GDM1 (cell line): ENCODE results near the gene RMC1.
"Not testable (repeated sequence)": the region's sequence is repeated elsewhere in the genome, so short reads cannot be mapped to it uniquely, and the experiment has no call there.

Experiments used
- DNase-seq: peaks from one replicate; lab custom pipeline; 2025; lab: John Stamatoyannopoulos, UW

Gene RMC1

GRCh38 chr18:23563377-23564043 is 60.2 kb downstream of the RMC1 start:
- no peak for DNase-seq

GRCh38 chr18:23565916-23566547 is 62.7 kb downstream of the RMC1 start:
- DNase-seq: no peak

DNA sequence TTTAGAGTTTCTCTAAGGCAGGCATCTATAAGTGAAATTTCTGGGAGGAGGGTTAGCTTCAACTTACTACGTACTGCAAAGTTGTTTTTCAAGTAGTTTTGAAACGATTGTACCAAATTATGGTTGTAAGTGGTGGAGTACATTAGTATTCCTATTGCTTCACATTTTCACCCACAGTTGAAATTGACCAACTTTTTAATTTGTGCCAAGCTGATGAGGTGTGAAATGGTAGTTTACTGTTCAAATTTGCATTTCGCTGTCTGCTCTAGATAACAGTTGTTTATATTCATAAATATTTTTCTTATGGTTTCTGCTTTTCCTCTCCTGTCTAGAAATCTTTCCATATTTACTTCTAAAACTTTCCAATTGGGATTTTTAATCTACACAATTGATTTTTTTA is 64.4 kb downstream of the RMC1 start:
- DNase-seq: no peak

DNA sequence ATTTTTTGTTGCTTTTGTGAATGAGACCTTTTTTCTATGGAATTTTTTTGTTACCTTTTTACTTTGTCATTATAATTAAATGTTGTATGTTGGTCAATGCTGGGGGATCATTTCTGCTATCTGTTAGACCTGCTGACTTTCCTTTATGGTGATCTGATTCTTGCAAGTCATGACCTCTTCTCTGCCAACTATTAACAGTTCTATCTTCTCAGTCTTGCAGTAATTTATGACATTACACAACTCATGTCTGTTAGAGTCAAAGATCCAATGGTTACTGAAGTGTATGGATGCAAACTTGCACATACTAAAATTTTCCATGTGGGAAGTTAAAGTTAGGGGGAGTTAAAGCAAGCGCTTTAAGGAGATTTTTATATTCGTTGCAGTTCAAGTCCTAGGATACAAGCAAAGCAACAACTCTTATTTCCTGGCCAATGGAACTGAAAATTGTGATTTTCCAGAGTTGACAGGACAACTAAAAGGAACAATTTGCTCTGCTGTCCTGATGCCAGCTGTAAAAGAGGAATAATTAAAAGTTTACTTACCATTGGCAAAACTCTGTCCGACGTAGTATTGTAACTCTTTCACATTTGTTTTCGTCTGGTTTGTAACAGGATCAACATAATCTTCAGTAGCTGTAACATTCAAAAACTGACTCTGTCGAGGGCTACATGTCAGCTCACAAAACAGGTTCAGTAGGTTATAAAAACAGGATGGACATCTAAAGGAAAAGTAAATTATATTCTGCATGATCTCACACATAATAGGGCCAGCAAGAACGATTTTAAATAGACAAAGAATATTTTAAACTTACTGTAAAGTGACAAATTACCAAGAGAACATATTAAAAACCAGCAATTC is 65.2 kb downstream of the RMC1 start:
- DNase-seq: no peak

DNA sequence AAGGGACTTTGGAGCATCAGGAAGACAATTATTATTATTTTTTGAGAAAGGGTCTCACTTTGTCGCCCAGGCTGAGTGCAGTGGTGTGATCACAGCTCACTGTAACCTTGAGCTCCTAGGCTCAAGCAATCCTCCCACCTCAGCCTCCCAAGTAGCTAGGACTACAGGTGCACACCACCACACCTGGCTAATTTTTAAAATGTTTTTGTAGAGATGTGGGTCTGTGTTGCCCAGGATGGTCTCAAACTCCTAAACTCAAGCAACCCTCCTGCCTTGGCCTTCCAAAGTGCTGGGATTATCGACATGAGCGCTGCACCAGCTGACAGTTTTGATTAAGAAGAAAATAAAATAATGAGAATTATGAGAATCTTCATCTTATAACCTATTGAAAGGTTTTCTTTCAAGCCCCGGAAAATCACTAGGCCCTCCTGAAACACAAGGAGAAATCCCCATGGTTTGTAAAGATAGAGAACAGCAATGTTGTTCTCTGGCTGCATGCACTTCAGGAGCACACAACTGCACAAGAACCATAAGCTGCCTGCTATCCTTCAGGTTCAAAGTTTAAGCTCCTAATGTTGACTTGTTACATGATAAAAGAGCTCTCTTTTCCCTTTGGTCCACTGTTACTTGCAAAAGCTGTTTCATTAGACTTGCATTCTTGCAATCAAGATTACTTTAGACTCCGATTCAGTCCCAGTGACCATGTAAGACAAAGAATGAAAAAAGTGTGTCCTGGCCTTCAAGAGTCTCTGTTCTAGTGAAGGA is 66.2 kb downstream of the RMC1 start:
- no peak for DNase-seq

- no peak for DNase-seq
Observed at GRCh38 chr18:23570912-23571504, 67.7 kb downstream of the RMC1 start.

DNA sequence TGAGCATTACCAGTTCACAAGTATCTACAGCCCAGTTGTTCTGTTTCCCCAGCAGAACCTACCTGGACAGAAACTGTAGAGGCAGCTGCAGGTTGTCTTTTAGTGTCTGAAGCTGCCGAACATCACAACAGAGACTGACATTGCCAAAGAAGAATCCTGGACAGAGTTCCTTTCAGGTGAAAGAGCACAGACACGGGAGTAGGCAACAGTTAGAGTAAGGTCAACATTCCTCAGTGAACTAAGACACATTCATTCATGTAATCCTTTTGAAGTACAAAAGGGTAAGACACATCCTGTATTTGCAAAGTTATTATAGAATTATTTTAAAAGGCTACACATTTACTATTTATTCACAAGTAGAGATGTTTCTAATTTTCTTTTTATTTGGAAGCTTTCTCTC is 68.7 kb downstream of the RMC1 start:
- no peak for DNase-seq

DNA sequence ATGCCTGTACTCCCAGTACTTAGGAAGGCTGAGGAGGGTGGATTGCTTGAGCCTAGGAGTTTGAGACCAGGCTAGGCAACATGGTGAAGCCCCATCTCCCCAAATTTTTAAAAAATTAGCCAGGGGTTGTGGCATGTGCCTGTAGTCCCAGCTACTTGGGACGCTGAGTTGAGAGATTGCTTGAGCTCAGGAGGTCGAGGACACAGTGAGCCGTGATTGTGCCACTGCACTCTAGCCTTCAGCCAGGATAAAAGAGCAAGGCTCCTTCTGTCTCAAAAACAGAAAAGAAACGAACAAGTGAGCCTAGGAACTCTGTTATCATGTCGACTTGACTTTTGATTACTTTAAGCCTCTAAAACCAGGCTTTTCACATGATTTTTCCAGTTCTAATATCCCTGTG is 69.3 kb downstream of the RMC1 start:
- no peak for DNase-seq

DNA sequence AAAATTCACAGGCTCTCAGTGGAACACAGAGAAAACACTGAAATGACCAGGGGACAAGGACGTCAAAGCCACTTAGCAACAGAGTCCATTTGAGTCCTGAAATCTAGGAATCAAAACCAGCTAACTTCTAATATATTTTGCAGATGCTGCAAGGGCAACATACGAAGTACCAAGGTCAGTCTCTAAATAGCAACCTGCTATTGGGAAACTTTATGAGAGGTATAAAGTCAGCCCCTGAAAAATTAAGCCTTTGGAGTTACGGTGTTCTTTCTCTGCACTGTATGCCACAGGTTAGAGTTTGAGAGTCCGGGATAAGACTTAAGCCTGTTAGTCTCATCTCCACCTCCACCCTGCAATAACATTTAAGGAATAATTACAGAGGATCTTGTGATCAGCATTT is 69.7 kb downstream of the RMC1 start:
- DNase-seq: no peak

DNA sequence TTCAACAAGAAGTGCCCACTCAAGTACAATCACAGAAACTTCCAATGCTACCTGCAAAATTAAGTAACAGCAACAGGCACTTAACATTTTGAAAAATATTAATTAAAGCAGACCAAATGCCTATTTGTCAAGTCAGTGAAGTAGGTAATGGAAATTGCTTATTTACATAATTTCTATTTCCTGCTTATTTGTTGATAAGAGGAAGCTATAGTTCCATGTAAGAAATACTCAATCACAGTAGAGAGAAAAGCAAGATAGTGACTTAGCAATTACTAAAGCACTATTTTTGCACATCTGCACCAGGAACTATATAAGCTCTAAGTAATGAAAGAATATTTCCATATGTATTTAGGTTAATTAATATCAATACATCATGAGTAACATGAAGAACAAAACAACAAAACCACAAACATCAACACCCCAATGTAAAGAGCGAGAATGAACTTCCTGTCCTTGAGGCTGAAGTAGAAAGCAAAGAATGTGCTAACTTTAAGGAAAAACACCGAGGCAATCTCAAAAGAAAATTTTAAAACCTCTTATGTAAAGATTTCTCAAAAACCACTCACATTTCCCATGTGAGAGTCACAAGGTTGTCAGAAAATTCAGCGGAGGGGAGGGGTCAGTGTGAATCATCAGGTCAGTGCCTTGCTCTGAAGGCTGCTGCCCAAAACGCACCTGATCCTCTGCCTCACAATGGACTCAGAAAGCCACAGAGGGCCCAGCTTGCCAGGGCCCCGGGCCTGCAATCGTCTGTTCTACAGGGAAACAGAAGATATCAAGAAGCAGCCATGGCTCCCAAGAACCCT is 70.5 kb downstream of the RMC1 start:
- no peak for DNase-seq

DNA sequence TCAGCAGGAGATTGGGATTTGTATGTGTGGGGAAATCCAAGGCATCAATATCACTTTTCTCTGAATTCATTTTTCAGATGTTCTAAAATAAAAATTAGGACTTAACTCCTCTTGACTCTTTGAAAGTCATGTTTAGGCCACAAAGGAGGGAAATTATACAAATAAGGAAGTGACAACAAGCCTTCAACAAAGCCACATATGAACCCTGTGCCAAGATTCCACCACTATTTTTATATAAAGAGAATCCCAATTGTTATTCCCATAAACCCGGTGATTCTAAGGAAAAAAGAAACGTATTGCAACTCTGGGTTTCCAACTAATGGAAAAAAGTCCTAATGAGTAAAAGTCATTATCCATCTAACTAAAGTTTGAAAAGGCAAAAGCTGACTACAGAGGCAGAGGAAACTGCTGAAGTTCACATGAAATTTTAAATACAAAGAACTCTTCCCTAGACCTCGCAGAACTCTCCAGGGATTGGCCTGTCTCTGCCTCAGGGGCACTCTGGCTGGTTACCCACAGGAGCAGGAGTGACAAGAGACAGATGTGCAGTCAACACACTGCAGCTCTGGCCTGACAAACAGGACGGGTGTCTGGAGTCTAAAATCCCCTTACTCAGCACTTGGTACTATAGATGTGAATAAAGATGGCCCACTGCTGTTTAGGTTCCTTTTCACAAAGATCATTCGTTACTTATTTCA is 71.4 kb downstream of the RMC1 start:
- no peak for DNase-seq

DNA sequence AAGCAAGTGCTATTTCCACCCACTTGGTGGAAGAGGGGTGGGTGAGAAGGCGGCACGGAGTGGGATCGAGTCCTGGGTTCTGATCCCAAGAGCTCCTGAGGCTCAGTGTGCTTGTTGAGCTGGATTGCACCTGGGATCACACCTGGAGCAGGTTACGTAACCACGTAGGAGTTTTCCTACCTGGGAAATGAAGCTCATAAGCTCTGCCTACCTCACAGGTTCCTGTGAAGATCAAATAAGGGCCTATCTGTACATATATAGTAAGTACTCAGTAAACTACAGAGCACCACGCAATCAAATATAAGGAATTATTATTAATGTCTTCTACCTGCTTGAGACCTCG is 72.0 kb downstream of the RMC1 start:
- DNase-seq: no peak

- not testable (repeated sequence) for DNase-seq
Observed at GRCh38 chr18:23577521-23577920, 74.2 kb downstream of the RMC1 start.

DNA sequence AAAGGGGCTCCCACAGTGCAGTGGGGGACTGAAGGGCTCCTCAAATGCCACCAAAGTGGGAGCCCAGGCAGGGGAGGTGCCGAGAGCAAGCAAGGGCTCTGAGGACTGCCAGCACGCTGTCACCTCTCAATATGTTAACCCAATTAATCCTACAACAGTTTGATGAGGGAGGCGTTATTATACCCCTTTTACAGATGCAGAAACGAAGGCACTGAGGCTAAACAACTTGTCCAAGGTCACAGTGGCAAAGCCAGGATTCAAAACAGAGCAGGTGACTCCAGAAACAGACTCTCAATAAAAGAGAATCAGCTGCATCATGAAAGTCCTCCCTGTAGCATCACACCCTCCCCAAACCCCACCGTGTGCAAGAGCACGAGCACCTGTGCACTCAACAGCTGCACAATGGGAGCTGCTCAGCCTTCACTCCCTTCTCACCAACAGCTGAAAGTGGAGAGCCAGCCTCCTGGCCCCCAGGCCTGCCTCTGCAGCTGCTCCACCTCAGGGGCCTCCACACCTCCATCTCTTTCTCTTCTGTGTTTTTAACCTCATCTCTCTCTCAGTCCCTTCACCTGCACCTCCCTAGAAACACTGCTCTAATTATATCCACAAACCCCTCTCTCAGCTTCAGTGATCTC is 74.9 kb downstream of the RMC1 start:
- DNase-seq: no peak

DNA sequence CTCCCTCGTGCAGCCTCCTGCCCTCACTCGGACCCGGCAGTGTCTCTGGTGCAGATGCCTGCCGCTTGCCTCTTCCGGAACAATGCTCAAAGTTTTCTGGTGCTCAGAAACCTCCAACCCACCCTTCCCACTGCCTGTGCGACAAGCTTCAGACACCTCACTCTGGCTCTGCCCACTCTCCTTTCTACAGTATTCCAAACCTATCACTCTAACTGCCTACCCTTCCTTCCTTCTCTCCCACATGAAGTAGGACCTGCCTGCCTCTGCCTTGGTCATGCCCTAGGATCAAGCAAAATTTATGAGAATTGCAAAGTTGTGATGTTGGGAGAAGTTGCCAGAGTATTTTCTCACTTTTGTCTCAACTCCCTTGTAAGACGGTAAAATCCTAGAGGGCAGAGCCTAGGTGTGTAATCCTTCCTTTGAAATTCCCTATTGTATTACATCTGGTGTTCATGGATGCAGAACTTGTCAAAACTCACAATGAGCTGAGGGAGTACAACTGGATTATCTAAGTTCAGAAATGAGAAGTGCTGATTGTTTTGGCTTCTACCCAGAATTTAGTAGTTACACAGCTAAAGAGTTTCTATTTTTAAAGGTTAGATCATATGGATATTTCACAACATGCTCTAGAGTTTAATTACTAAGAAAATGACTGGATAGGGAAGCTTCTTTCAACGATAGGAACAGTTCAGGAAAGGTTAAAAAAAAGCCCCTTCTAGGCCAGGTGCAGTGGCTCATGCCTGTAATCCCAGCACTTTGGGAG is 75.8 kb downstream of the RMC1 start:
- no peak for DNase-seq

GRCh38 chr18:23580677-23581367 is 77.5 kb downstream of the RMC1 start:
- DNase-seq: no peak
